ENCODE results near the gene MYOC.

GRCh38 chr1:171610385-171610784 is 42.1 kb downstream of the MYOC start:
- TF ChIP-seq POLR2A (IDR thresholded peaks at IDR 0.05; ENCODE audit: low read length), result no peak
- no peak for TF ChIP-seq GATA1 (IDR thresholded peaks at IDR 0.05; ENCODE audit: low read depth, low read length)

Data from erythroblast (primary cell).